Choroid plexus epithelial cell (primary cell): ENCODE data around the gene SLC29A1.
A peak's percentile ranks its signal among the peaks of the same experiment; 100 is the strongest.

Experiments used
- DNase-seq: peaks from one replicate; pipeline ENCODE4 v3.0.0-alpha.2; 2010; ENCODE audit warnings: low read depth
- H3K4me3 ChIP-seq: 2 replicates; pipeline ENCODE4 v1.5.1; 2011; ENCODE audit warnings: low read depth, mild to moderate bottlenecking, control low read depth, low read length, moderate library complexity
- TF ChIP-seq, protein P1 (sequence below): conservative IDR thresholded peaks from 2 replicates; pipeline ENCODE4 v1.5.1; 2011; ENCODE audit warnings: low read depth, mild to moderate bottlenecking, control low read depth, inconsistent platforms, low read length, moderate library complexity

SLC29A1 gene

GRCh38 chr6:44269178-44269920 is 46.0 kb downstream of the SLC29A1 start:
- TF ChIP-seq, protein P1, sequence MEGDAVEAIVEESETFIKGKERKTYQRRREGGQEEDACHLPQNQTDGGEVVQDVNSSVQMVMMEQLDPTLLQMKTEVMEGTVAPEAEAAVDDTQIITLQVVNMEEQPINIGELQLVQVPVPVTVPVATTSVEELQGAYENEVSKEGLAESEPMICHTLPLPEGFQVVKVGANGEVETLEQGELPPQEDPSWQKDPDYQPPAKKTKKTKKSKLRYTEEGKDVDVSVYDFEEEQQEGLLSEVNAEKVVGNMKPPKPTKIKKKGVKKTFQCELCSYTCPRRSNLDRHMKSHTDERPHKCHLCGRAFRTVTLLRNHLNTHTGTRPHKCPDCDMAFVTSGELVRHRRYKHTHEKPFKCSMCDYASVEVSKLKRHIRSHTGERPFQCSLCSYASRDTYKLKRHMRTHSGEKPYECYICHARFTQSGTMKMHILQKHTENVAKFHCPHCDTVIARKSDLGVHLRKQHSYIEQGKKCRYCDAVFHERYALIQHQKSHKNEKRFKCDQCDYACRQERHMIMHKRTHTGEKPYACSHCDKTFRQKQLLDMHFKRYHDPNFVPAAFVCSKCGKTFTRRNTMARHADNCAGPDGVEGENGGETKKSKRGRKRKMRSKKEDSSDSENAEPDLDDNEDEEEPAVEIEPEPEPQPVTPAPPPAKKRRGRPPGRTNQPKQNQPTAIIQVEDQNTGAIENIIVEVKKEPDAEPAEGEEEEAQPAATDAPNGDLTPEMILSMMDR, result no peak
- no peak overlapping the region for H3K4me3 ChIP-seq
- no peak for DNase-seq

DNA sequence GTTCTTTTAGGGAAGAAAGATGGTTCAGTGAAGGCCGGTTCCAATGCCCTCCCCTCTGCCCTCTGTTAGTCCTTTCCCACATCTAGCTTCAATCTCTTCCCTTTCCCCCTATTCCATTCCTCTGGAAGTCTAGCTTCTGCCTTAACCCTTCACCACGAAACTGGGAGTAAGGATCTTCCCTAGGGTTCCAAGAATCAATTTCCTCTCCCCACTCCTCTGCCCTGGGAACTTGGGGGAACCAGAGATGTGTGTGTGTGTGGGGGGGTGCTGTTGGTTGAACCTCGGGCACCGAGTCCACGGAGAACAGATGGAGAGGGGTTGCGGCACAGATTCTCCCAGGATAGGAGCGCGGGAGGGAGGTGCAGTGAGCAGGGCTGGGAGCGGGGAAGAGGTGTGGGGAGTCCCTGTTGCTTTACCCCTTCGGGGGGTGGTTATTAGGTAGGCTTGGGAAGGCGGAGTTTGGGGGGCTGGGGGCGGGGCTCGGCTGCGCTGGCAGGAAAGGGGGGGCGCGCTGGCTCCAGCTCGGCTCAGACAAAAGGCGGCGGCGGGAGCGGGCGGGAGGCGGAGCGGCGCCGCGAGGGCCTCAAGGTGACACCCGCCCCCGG is 46.6 kb downstream of the SLC29A1 start, which contains the start of gene TMEM151B:
TMEM151B (plus strand) TSS at position 530 of the 605 bp plus-strand sequence. CDS start 293 bp downstream, outside the sequence.
- TF ChIP-seq, protein P1, result no peak
- peak within 1 kb of the TSS; percentile 17 for H3K4me3 ChIP-seq
- no peak for DNase-seq

GRCh38 chr6:44270526-44271405 is 47.4 kb downstream of the SLC29A1 start:
- DNase-seq, result no peak
- H3K4me3 ChIP-seq, result peak overlapping the region; percentile 17
- TF ChIP-seq, protein P1, result no peak

DNA sequence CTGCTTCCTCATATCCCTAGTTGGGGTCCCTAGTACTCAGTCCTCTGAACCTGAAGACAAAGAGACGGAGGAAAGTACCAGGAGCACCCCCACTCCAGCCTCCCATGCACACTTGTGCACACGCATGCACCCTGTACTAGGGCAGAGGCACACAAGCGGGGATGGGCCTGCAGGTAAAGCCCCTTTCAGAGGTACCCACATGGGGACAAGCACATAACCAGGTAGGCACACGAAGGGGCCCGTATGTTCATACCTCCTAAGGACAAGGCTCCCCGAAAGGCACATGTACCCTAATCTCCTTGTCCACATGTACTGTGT is 48.0 kb downstream of the SLC29A1 start:
- no peak for DNase-seq
- TF ChIP-seq, protein P1, result no peak
- no peak overlapping the region for H3K4me3 ChIP-seq

- DNase-seq, result no peak
- TF ChIP-seq, protein P1, result no peak
Observed at GRCh38 chr6:44271914-44272313, 48.5 kb downstream of the SLC29A1 start.

DNA sequence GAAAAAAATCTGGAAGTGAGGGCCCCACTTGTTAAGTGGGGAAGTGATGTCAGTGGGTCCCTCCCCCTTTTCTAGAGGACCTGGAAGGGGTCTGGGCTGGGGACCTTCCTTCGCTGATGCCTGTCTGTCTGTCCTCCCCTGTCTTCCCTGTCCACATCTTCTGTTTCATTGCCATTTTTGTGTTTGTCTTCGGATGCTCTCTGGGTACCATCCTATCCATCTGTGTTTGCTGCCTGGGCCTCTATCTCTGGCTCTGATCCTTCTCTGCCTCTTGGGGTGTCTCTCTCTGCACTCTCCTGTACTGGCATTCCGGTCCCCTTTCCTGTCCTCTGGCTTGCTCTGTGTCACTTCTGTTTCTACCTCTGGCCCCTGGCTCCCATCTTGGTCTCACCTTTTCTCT is 49.1 kb downstream of the SLC29A1 start:
- no peak for DNase-seq
- TF ChIP-seq, protein P1, result no peak
- H3K4me3 ChIP-seq, result no peak overlapping the region

More at GRCh38 chr6:44271914-44272313, 48.5 kb downstream of the SLC29A1 start:
- no peak overlapping the region for H3K4me3 ChIP-seq
